ENCODE measurements around the gene LRRC46. TPM values are rescaled to one million over a fixed set of nuclear protein-coding genes. Genes with fewer than 3 reads are reported as not detected.

LRRC46 gene
- total RNA-seq, 1 donor from 2014 or later = 2.8 TPM

- DNase-seq (ENCODE audit: extremely low spot score, unreplicated experiment) = no peak
- no peak overlapping the region for H3K27ac Mint-ChIP-seq
- no peaks in the 10 kb centered on the region for H3K9me3 Mint-ChIP-seq
- H3K27me3 Mint-ChIP-seq = peaks cover 18% of the 10 kb centered on the region
- H3K36me3 Mint-ChIP-seq = peaks cover 7% of the 10 kb centered on the region
- peaks cover 10% of the 10 kb centered on the region for H3K4me1 Mint-ChIP-seq (ENCODE audit: unreplicated experiment)
- TF ChIP-seq, protein P1, sequence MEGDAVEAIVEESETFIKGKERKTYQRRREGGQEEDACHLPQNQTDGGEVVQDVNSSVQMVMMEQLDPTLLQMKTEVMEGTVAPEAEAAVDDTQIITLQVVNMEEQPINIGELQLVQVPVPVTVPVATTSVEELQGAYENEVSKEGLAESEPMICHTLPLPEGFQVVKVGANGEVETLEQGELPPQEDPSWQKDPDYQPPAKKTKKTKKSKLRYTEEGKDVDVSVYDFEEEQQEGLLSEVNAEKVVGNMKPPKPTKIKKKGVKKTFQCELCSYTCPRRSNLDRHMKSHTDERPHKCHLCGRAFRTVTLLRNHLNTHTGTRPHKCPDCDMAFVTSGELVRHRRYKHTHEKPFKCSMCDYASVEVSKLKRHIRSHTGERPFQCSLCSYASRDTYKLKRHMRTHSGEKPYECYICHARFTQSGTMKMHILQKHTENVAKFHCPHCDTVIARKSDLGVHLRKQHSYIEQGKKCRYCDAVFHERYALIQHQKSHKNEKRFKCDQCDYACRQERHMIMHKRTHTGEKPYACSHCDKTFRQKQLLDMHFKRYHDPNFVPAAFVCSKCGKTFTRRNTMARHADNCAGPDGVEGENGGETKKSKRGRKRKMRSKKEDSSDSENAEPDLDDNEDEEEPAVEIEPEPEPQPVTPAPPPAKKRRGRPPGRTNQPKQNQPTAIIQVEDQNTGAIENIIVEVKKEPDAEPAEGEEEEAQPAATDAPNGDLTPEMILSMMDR (conservative IDR thresholded peaks at IDR 0.05) = no peak
- no peak overlapping the region for H3K4me3 Mint-ChIP-seq
These were observed 24.6 kb upstream of the LRRC46 start for GRCh38 chr17:47806913-47807255.

GRCh38 chr17:47807421-47807820 lies 24.0 kb upstream of the LRRC46 start:
- H3K27ac Mint-ChIP-seq = peak overlapping the region; percentile 61
- TF ChIP-seq, protein P1 (conservative IDR thresholded peaks at IDR 0.05) = no peak
- no peak overlapping the region for H3K4me3 Mint-ChIP-seq
- no peak for DNase-seq (ENCODE audit: extremely low spot score, unreplicated experiment)
- H3K4me1 Mint-ChIP-seq (ENCODE audit: unreplicated experiment) = peaks cover 10% of the 10 kb centered on the region
- no peaks in the 10 kb centered on the region for H3K9me3 Mint-ChIP-seq
- H3K36me3 Mint-ChIP-seq = peaks cover 7% of the 10 kb centered on the region
- H3K27me3 Mint-ChIP-seq = peaks cover 14% of the 10 kb centered on the region

DNA sequence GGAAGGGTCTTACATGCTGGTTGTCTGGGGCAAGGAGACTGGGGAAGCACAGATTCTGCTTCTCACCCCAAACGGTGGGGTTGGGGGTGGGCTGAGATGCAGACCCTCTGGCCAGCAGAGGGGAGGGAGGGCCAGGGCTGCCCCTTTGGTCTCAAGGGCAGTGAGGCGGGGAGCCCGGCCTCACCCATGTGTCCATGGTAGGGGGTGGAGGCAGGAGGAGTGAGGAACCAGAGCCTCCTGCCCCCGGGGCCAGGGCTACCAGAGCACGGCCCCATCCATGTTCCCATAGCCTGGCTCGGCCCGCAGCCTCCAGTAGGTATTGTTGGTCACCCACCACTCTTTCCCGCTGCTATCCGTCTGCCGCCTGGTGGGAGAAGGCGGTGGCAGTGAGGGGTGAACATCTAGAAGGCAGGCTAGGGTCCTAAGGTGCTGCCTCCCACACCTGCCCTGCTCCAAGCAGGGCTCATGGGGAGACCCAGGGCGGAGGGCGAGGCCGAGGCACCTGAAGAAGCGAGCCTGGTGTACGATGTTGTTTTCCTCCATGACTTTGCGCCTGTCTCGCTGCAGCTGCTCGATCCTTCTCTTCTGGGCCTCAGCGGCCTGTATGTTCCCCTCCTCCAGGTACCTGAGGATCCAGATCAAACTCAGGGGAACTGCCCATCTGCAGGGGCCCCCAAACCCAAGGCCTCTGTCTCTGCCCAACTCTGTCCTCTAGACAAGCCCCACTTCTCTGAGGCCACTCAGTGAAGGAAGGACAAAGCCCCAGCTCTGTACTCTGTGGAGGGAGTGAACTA lies 23.2 kb upstream of the LRRC46 start:
- Mint-ChIP-seq H3K36me3 (peaks cover 7% of the 10 kb centered on the region), H3K4me3 (no peak overlapping the region), H3K27ac (no peak overlapping the region), H3K9me3 (no peaks in the 10 kb centered on the region), H3K4me1 (ENCODE audit: unreplicated experiment) (peaks cover 10% of the 10 kb centered on the region), H3K27me3 (peaks cover 6% of the 10 kb centered on the region)
- TF ChIP-seq, protein P1 (conservative IDR thresholded peaks at IDR 0.05) = no peak
- DNase-seq (ENCODE audit: extremely low spot score, unreplicated experiment) = no peak

GRCh38 chr17:47808830-47809480 lies 22.5 kb upstream of the LRRC46 start:
- TF ChIP-seq, protein P1 (conservative IDR thresholded peaks at IDR 0.05) = no peak
- Mint-ChIP-seq H3K4me3 (no peak overlapping the region), H3K36me3 (peaks cover 7% of the 10 kb centered on the region), H3K4me1 (ENCODE audit: unreplicated experiment) (peaks cover 10% of the 10 kb centered on the region), H3K9me3 (no peaks in the 10 kb centered on the region), H3K27me3 (peaks cover 6% of the 10 kb centered on the region), H3K27ac (no peak overlapping the region)
- DNase-seq (ENCODE audit: extremely low spot score, unreplicated experiment) = no peak

- no peak for DNase-seq (ENCODE audit: extremely low spot score, unreplicated experiment)
- TF ChIP-seq, protein P1 (conservative IDR thresholded peaks at IDR 0.05) = no peak
- Mint-ChIP-seq H3K9me3 (no peaks in the 10 kb centered on the region), H3K27me3 (no peaks in the 10 kb centered on the region), H3K27ac (peak overlapping the region; percentile 94), H3K4me3 (peak overlapping the region; percentile 65), H3K4me1 (ENCODE audit: unreplicated experiment) (peaks cover 10% of the 10 kb centered on the region), H3K36me3 (peaks cover 7% of the 10 kb centered on the region)
These were observed 21.2 kb upstream of the LRRC46 start for GRCh38 chr17:47810200-47810821.
